ENCODE data around the gene NR4A1.

GRCh38 chr12:52086366-52086765 lies 35.1 kb downstream of the NR4A1 start:
- TF ChIP-seq POLR2A (IDR thresholded peaks at IDR 0.05; ENCODE audit: low read depth, low read length) (no peak), POLR2AphosphoS5 (IDR thresholded peaks at IDR 0.05; ENCODE audit: low read depth, low read length) (no peak)

Measured in GM12891 (cell line).